T-helper 17 cell (primary cell): Measurements from ENCODE around the gene IFNA1. TPM values are rescaled to one million over a fixed set of nuclear protein-coding genes. Genes with fewer than 3 reads are reported as not detected.
A peak's percentile ranks its signal among the peaks of the same experiment; 100 is the strongest.

Experiments used
- ATAC-seq: fragments of 150-1000 bp; cut with Tn5 transposase; 2 replicates; pipeline ENCODE4 v1.10.0; 2021; ENCODE audit warnings: mild to moderate bottlenecking, moderate library complexity
- DNase-seq, 3 donors: peaks; one replicate each; pipeline versions ENCODE4 v3.0.0 to v3.0.0-alpha.2; 2020 to 2021
- H3K9me3 ChIP-seq: one replicate; pipeline ENCODE4 v1.7.0; 2013; ENCODE audit warnings: low read length, mild to moderate bottlenecking; ENCODE audit not compliant: control insufficient read depth, poor library complexity, severe bottlenecking
- H3K27ac Mint-ChIP-seq: one replicate; pipeline ENCODE4 v1.8.0; 2022; ENCODE audit warnings: mild to moderate bottlenecking, moderate library complexity, mixed read lengths
- H3K27me3 Mint-ChIP-seq: one replicate; pipeline ENCODE4 v1.8.0; 2022; ENCODE audit warnings: mixed read lengths
- H3K36me3 Mint-ChIP-seq: one replicate; pipeline ENCODE4 v1.8.0; 2022; ENCODE audit warnings: low read depth, mixed read lengths
- H3K4me1 Mint-ChIP-seq: one replicate; pipeline ENCODE4 v1.8.0; 2022; ENCODE audit warnings: mild to moderate bottlenecking, mixed read lengths
- H3K4me3 Mint-ChIP-seq: one replicate; pipeline ENCODE4 v1.8.0; 2022; ENCODE audit warnings: mild to moderate bottlenecking, moderate library complexity, mixed read lengths
- total RNA-seq, 4 donors: library from RNA in 2 of 4; stranded (reverse) in 2 of 4; gene quantifications; one replicate each; pipeline ENCODE4 v1.2.3 and lab custom pipeline; 2022 to 2026

IFNA1 gene
- total RNA-seq (not detected), total RNA-seq (lab: John Stamatoyannopoulos, UW) (0 reads per million in 2 donors)

- Mint-ChIP-seq H3K27me3 (peaks cover 11% of the 10 kb centered on the region), H3K4me1 (peaks cover 10% of the 10 kb centered on the region), H3K4me3 (no peak within 1 kb of the TSS), H3K36me3 (no peaks in the 10 kb centered on the region), H3K27ac (no peak within 1 kb of the TSS)
- no peaks in the 10 kb centered on the region for H3K9me3 ChIP-seq
- DNase-seq (no peak), ATAC-seq (no peak)
These were observed at the start of gene IFNA1 for GRCh38 chr9:21440139-21440538. Gene IFNA1 (plus strand): TSS chr9:21440439. CDS start chr9:21440508, 69 bp downstream.

- H3K4me1 Mint-ChIP-seq = peaks cover 6% of the 10 kb centered on the region
- no peak overlapping the region for H3K4me3 Mint-ChIP-seq
- no peak for DNase-seq
These were observed 48.0 kb upstream of the IFNA1 start for GRCh38 chr9:21392270-21392669.

GRCh38 chr9:21395778-21396717 lies 44.2 kb upstream of the IFNA1 start:
- no peak overlapping the region for H3K27ac Mint-ChIP-seq
- H3K9me3 ChIP-seq = no peaks in the 10 kb centered on the region
- H3K27me3 Mint-ChIP-seq = peaks cover 79% of the 10 kb centered on the region
- peaks cover 2% of the 10 kb centered on the region for H3K36me3 Mint-ChIP-seq
- ATAC-seq (peak; percentile 79), DNase-seq (peak; percentile 33 to 45 (median 43))
- peaks cover 10% of the 10 kb centered on the region for H3K4me1 Mint-ChIP-seq
- H3K4me3 Mint-ChIP-seq = peak overlapping the region; percentile 83

More at GRCh38 chr9:21392270-21392669, 48.0 kb upstream of the IFNA1 start:
- ATAC-seq = peak; percentile 83
- Mint-ChIP-seq H3K36me3 (peaks cover 5% of the 10 kb centered on the region), H3K27ac (no peak overlapping the region), H3K27me3 (peaks cover 78% of the 10 kb centered on the region)
- no peaks in the 10 kb centered on the region for H3K9me3 ChIP-seq

GRCh38 chr9:21398955-21399489 lies 41.2 kb upstream of the IFNA1 start:
- H3K27ac Mint-ChIP-seq = no peak overlapping the region
- no peaks in the 10 kb centered on the region for H3K9me3 ChIP-seq
- peaks cover 13% of the 10 kb centered on the region for H3K4me1 Mint-ChIP-seq
- H3K36me3 Mint-ChIP-seq = peaks cover 2% of the 10 kb centered on the region
- H3K27me3 Mint-ChIP-seq = peaks cover 73% of the 10 kb centered on the region
- ATAC-seq = no peak
- DNase-seq = no peak
- H3K4me3 Mint-ChIP-seq = no peak overlapping the region

GRCh38 chr9:21399956-21400355 lies 40.3 kb upstream of the IFNA1 start:
- Mint-ChIP-seq H3K27ac (no peak overlapping the region), H3K4me1 (peaks cover 13% of the 10 kb centered on the region), H3K27me3 (peaks cover 77% of the 10 kb centered on the region), H3K36me3 (peaks cover 2% of the 10 kb centered on the region), H3K4me3 (no peak overlapping the region)
- no peaks in the 10 kb centered on the region for H3K9me3 ChIP-seq
- ATAC-seq (no peak), DNase-seq (no peak)

- H3K27me3 Mint-ChIP-seq = peaks cover 63% of the 10 kb centered on the region
- ATAC-seq = peak; percentile 49
- DNase-seq = no peak
- H3K27ac Mint-ChIP-seq = no peak overlapping the region
- H3K4me3 Mint-ChIP-seq = peak overlapping the region; percentile 12
- no peaks in the 10 kb centered on the region for H3K9me3 ChIP-seq
- no peaks in the 10 kb centered on the region for H3K36me3 Mint-ChIP-seq
- H3K4me1 Mint-ChIP-seq = peaks cover 7% of the 10 kb centered on the region
These were observed 37.6 kb upstream of the IFNA1 start for GRCh38 chr9:21402386-21403251.

GRCh38 chr9:21404146-21404545 lies 36.1 kb upstream of the IFNA1 start:
- ATAC-seq (no peak), DNase-seq (no peak)
- Mint-ChIP-seq H3K27ac (no peak overlapping the region), H3K4me3 (no peak overlapping the region), H3K4me1 (peaks cover 7% of the 10 kb centered on the region), H3K27me3 (peaks cover 51% of the 10 kb centered on the region), H3K36me3 (no peaks in the 10 kb centered on the region)
- H3K9me3 ChIP-seq = no peaks in the 10 kb centered on the region

- Mint-ChIP-seq H3K4me3 (no peak within 1 kb of the TSS), H3K27ac (no peak within 1 kb of the TSS), H3K36me3 (peaks cover 2% of the 10 kb centered on the region), H3K4me1 (peaks cover 2% of the 10 kb centered on the region), H3K27me3 (peaks cover 42% of the 10 kb centered on the region)
- DNase-seq = no peak
- ATAC-seq = no peak
- no peaks in the 10 kb centered on the region for H3K9me3 ChIP-seq
These were observed 31.4 kb upstream of the IFNA1 start, which contains the start of gene IFNA8 for GRCh38 chr9:21408817-21409216. Gene IFNA8 (plus strand): TSS chr9:21409117. CDS start chr9:21409177, 60 bp downstream.

GRCh38 chr9:21412107-21412506 lies 28.1 kb upstream of the IFNA1 start:
- H3K4me3 Mint-ChIP-seq = no peak overlapping the region

GRCh38 chr9:21413151-21413550 lies 27.1 kb upstream of the IFNA1 start:
- ATAC-seq (no peak), DNase-seq (no peak)
- H3K4me1 Mint-ChIP-seq = peaks cover 9% of the 10 kb centered on the region

More at GRCh38 chr9:21412107-21412506, 28.1 kb upstream of the IFNA1 start:
- DNase-seq (no peak), ATAC-seq (no peak)
- Mint-ChIP-seq H3K27ac (no peak overlapping the region), H3K36me3 (peaks cover 7% of the 10 kb centered on the region), H3K4me1 (peaks cover 6% of the 10 kb centered on the region), H3K27me3 (peaks cover 57% of the 10 kb centered on the region)
- H3K9me3 ChIP-seq = no peaks in the 10 kb centered on the region

GRCh38 chr9:21413624-21414023 lies 26.6 kb upstream of the IFNA1 start:
- Mint-ChIP-seq H3K4me3 (no peak overlapping the region), H3K36me3 (peaks cover 7% of the 10 kb centered on the region), H3K27ac (peak overlapping the region; percentile 14), H3K4me1 (peaks cover 9% of the 10 kb centered on the region), H3K27me3 (peaks cover 63% of the 10 kb centered on the region)
- DNase-seq = no peak
- ATAC-seq = peak; percentile 60
- no peaks in the 10 kb centered on the region for H3K9me3 ChIP-seq

More at GRCh38 chr9:21413151-21413550, 27.1 kb upstream of the IFNA1 start:
- H3K9me3 ChIP-seq = no peaks in the 10 kb centered on the region
- Mint-ChIP-seq H3K27me3 (peaks cover 63% of the 10 kb centered on the region), H3K36me3 (peaks cover 7% of the 10 kb centered on the region), H3K27ac (no peak overlapping the region), H3K4me3 (no peak overlapping the region)

GRCh38 chr9:21414220-21414940 lies 25.9 kb upstream of the IFNA1 start:
- Mint-ChIP-seq H3K36me3 (peaks cover 7% of the 10 kb centered on the region), H3K27ac (peak overlapping the region; percentile 14), H3K27me3 (peaks cover 58% of the 10 kb centered on the region), H3K4me3 (no peak overlapping the region), H3K4me1 (peaks cover 9% of the 10 kb centered on the region)
- ATAC-seq (no peak), DNase-seq (no peak)
- H3K9me3 ChIP-seq = no peaks in the 10 kb centered on the region
